NCI-H2227 (cell line): ENCODE data around the gene RGL2.
"Not testable (repeated sequence)": the region's sequence is repeated elsewhere in the genome, so short reads cannot be mapped to it uniquely, and the experiment has no call there.

Source experiments
- DNase-seq: peaks from one replicate; lab custom pipeline; 2025; ENCODE audit not compliant: unreplicated experiment; lab: John Stamatoyannopoulos, UW

Gene RGL2, protein sequence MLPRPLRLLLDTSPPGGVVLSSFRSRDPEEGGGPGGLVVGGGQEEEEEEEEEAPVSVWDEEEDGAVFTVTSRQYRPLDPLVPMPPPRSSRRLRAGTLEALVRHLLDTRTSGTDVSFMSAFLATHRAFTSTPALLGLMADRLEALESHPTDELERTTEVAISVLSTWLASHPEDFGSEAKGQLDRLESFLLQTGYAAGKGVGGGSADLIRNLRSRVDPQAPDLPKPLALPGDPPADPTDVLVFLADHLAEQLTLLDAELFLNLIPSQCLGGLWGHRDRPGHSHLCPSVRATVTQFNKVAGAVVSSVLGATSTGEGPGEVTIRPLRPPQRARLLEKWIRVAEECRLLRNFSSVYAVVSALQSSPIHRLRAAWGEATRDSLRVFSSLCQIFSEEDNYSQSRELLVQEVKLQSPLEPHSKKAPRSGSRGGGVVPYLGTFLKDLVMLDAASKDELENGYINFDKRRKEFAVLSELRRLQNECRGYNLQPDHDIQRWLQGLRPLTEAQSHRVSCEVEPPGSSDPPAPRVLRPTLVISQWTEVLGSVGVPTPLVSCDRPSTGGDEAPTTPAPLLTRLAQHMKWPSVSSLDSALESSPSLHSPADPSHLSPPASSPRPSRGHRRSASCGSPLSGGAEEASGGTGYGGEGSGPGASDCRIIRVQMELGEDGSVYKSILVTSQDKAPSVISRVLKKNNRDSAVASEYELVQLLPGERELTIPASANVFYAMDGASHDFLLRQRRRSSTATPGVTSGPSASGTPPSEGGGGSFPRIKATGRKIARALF

DNA sequence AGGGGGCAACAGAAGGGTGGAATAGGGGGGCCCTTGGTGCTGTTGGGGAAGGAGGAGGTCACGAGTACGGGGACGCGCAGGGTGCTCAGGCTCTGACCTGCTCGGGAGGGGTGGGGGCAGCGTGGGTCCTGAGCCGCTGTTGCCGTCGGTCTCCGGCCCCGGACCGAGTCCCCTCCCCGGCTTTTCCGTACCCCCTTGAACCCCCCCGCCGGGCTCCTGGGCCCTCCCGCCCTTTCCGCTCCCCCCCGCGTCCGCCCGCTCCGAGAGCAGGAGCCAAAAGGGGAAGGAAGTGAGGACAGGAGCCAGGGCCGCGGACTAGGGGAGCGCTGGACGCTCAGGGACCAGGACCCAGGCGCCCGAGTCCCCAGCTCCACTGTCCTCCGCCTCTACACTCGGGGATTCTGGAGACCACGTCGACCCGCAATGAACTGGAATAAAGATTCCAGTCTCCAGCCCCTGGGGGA is at the start of gene RGL2:
TSS of gene RGL2 (minus strand) at position 170 of the 464 bp plus-strand sequence. CDS start 332 bp downstream, outside the sequence.
- DNase-seq = peak; percentile 75

DNA sequence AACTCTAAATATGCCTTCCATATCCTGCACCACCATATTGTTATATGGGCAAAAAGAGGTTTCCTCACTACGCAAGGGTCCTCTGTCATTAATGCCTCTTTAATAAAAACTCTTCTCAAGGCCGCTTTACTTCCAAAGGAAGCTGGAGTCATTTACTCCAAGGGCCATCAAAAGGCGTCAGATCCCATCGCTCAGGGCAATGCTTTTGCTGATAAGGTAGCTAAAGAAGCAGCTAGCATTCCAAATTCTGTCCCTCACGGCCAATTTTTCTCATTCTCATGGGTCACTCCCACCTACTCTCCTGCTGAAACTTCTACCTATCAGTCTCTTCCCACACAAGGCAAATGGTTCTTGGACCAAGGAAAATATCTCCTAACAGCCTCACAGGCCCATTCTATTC is 49.1 kb upstream of the RGL2 start:
- DNase-seq = no peak

DNA sequence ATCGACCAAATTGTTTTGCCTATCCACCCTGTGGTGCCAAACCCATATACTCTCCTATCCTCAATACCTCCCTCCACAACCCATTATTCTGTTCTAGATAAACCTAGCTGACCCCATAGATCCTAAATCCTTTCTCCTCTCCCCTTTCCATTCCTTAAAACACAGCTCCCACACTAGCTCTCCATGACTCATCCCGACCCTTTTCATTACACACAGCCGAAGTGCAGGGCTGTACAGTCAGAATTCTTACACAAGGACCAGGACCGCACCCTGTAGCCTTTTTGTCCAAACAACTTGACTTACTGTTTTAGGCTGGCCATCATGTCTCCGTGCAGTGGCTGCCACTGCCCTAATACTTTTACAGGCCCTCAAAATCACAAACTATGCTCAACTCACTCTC is 48.2 kb upstream of the RGL2 start:
- DNase-seq = not testable (repeated sequence)

DNA sequence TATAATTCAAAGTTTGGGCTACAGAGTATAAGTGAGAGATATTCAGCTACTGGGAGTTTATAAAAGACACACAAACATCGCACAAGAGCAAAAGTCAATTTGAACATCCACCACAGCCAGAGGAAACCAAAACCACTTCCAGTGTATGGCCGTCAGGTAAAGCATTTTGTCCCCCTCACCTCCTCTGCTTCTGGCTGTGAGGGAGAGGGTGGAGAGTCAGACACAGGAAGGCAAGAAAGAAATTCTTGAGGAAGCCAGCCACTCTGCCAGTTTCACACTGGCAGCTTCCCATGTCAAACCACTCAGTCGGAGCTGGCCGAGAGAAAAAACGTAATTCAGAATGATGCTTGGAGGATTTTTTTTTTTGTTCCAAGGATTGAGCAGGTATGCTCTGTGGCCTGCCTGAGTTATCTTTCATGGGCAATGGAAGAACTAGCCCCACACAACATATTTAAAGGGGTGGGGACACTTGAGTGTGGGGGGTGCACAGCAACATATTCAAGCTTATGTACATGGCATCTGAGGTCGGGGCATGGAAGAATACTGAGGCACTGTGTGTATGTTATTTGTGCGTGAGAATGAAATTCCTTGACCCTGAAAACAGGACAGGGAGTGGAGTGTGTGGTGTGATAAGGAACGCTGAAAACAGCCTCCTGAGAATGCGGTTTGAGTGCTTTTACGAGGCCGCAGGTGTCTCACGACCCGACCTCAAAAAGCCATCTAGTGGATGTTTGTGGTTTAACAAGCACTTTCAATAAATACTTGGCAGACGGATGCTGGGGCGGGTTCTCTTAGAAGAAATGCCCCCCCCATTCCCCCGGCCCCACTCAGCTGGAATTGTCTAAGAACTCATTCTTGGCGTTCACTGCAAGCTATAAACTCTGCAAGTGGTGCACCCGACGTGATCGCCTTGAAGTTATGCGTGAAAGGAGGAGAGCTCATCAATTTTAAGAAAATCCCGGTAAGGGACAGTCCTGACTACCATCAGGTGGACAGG is 46.3 kb upstream of the RGL2 start:
- DNase-seq = peak; percentile 89

DNA sequence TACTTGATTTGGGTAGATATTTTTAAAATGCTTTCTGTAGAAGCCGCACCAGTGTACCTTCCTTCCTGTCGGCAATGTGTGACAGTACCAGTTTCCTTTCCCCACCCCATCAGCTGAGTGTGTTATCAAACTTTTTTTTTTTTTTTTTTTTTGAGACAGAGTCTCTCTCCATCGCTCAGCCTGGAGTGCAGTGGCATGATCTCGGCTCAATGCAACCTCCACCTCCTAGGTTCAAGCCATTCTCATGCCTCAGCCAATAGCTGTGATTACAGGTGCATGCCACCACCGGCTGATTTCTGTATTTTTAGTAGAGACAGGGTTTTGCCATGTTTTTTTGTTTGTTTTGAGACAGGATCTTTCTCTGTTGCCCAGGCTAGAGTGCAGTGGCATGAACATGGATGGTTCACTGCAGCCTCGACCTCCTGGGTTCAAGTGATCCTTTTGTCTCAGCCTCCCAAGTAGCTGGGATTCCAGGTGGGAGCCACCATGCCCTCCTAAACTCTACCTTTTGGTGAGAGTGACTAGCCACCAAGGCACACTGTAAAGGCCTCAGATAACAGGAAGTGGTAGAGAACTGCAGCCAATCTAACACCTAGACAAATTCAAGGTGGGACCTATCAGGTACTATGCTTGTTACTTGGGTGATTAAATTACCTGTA is 45.3 kb upstream of the RGL2 start:
- no peak for DNase-seq

DNA sequence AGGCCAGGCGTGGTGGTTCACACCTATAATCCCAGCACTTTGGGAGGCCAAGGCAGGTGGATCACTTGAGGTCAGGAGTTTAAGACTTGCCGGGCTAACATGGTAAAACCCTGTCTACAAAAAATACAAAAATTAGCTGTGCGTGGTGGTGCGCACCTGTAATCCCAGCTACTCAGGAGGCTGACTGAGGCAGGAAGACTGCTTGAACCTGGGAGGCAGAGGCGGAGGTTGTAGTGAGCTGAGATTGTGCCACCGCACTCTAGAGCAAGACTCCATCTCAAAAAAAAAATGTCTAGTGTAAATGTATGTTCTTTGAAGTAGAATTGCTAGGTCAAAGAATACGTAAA is 44.8 kb upstream of the RGL2 start:
- DNase-seq = not testable (repeated sequence)

DNA sequence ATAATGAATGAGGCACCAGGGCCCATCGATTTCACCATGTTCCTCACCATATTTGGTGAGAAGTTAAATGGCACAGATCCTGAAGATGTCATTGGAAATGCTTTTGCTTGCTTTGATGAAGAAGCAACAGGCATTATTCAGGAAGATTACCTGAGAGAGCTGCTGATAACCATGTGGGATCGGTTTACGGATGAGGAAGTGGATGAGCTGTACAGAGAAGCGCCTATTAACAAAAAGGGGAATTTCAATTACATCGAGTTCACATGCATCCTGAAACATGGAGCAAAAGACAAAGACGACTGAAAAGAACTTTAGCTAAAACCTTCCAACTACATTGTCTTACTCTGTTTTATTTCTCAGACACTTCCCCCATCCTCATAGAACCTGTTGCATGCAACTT is 40.5 kb upstream of the RGL2 start:
- DNase-seq = no peak

DNA sequence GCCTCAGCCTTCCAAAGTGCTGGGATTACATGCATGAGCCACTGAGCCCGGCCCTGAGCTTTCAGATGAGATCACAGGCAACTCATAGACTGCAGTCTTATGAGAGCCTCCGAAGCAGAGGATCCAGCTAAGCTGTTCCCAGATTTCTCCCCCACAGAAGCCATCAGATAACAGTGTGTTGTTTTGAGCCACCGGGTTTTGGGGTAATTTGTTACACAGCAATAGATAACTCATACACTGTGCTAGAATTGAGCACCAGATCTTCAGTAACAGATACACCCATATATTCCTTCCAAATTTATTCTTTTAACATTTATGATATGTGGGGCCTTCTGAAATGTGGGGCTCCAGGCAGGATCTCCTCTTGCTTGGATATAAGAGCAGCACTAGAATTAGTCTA is 37.8 kb upstream of the RGL2 start:
- no peak for DNase-seq

DNA sequence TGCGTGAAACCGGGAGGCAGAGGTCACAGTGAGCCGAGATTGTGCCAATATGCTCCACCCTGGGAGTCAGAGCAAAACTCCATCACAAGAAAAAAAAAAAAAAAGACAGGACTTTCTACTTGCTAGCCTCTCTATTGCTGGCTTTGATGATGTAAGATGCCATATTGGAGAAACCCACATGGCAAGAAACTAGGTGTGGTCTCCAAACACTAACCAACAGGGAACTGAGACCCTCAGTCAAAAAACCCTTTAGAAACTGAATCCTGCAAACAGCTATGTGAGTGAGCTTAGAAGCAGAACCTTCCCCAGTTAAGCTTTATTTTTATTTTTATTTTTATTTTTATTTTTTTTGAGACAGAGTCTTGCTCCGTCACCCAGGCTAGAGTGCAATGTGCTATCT is 37.2 kb upstream of the RGL2 start:
- no peak for DNase-seq

DNA sequence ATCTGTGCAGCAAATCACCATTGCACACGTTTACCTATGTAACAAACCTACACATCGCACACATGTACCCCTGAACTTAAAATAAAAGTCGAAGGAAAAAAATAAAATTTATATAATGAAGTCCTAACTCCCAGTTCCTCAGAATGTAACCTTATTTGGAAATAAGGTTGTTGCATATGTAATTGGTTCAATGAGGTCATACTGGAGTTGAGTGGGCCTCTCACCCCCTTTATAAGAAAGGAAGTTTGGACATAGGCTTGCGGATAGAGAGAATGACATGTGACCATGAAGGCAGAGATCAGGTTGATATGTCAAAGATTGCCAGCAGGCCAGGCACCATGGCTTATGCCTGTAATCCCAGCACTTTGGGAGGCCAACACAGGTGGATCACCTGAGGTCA is 34.9 kb upstream of the RGL2 start:
- no peak for DNase-seq

DNA sequence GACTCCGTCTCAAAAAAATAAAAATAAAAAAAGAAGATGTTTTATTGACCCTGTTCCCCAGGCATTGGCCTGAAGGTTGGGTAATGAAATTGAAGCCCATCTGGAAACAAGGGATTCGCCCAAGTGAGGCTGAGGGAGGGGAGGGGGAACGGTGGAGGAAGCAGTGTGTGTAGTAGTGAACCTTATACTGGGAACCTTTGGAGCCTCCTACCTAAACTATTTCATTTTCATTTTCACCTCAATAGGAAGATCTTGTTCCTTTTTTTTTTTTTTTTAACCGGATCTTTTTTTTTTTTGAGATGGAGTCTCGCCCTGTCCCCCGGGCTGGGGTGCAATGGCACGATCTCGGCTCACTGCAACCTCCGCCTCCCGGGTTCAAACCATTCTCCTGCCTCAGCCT is 32.0 kb upstream of the RGL2 start:
- DNase-seq = no peak

DNA sequence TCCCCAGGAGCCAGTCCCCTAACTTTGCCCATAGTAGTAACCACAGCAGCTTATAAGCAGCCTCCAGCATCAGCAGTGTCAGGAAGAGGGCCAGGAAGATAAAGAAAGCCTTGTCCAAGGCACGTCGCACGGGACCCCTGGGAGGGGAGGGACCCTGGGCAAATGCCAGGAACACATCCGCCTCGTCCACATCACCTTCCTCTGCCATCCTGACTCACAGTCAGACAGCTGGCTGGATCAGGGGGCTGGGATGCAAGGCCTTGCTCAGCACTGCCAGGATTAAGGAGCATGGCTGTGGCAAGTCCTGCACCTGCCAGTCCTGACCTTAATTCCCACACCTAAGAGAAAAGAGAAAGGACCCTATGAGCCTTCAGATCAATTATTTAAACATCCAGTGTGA is 30.3 kb upstream of the RGL2 start:
- DNase-seq = no peak

DNA sequence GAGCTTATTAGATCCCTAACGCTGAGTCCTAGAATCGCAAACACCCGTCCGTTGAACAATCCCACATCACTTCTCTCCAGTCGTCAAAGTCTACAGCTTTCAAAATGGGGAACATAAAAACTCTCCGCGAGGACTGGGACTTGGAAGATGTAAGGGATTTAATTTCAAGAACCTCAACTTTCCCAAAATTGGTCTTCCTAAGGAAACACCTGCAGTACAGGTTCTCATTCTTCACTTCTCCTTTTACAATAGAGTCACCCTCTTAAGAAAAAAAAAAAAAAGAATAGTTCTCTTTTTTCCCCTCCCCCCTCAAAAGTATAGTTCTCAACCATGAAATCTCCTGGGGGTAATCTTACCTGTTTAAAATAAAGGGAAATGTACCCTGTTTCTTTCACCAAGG is 25.4 kb upstream of the RGL2 start:
- DNase-seq = peak; percentile 63

DNA sequence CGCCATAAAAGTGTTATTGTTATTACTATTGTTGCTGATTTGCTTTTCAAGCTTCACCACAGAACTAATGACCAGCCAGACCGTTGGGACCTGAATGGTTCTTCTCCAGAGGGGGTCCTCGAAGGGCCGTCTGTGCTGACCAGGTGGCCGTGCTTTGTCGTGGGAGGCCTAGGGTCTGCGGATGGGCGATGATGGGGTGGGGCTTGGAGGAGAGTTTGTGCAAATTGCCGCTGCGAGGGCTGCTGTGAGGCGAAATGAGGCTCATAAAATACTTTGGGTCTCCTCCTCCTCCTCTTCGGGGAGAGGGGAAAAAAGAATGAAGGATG is 24.8 kb upstream of the RGL2 start:
- peak; percentile 78 for DNase-seq

DNA sequence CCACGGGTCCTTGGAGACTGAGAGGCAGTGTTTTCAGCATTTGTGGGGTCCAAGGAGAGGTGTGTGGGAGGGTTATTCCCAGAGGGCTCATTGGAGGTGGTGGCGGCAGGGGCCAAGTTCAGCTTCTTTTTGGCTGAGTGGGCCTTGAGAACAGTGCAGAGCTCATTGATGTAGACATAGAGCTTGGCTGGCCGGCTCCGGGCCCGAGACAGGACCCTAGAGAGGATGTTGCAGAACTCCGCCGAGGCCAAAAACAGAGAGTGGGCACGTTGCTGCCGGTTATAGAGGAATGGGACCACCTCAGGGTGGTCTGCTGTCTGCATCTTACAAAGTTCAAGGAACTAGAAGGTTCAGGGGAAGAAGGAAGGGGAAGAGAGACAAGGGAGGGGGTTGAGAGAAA is 22.5 kb upstream of the RGL2 start:
- no peak for DNase-seq

DNA sequence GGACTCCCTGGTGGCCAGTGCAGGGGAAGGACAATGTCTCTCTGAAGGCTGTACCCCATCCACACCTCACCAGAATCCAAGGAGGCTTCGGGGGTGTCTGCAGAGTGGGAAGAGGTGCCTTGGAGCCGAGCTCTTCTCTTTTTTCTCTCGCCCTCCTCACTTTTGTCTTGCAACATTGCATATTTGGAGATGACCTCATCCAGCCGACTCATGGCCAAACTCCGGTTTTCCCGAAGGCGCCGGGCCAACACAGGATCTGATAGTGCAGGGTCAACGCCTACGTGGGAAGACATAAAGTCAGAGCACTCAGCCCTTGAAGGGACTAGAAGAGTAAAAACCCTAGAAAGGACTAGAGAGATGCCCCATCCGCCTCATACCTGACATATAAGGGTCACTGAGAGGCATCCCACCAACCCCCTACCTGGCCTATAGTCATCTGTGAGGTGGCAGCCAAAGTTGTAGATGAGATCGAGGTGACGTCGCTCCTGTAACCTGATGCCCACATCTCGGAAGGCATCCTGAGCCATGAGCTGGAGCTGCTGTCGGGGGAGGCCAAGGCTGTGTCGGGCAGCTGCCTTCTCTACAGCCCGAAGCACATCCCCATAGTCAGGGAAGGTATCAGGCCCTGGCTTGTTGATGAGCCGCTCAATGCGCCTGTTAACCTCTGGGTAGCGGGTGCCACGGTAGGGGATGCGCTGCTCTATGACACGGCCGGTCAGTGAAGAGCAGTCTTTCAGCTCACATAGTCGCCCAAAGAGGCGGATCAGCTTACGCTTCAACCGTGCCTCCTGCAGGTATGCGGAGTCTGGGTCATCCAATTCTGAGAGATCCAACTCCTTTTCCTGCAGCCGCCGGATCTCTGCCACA is 21.8 kb upstream of the RGL2 start:
- no peak for DNase-seq

DNA sequence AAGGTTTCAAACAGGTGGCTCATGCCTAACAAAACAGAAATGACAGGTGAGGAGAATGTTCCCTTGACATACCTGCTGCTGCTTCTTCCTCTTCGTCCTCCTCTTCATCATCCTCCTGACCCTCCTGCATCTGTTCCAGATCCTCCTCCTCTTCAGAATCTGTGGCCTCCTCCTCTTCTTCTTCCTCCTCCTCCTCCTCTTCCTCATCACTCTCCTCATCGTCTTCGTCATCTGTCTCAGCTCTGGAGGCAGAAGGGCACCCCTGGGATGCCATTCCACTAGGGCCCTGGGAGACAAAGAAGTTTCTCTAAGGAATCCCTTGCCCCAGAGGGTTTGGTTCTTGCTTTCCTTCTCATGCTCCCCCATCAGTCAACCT is 21.2 kb upstream of the RGL2 start:
- no peak for DNase-seq

DNA sequence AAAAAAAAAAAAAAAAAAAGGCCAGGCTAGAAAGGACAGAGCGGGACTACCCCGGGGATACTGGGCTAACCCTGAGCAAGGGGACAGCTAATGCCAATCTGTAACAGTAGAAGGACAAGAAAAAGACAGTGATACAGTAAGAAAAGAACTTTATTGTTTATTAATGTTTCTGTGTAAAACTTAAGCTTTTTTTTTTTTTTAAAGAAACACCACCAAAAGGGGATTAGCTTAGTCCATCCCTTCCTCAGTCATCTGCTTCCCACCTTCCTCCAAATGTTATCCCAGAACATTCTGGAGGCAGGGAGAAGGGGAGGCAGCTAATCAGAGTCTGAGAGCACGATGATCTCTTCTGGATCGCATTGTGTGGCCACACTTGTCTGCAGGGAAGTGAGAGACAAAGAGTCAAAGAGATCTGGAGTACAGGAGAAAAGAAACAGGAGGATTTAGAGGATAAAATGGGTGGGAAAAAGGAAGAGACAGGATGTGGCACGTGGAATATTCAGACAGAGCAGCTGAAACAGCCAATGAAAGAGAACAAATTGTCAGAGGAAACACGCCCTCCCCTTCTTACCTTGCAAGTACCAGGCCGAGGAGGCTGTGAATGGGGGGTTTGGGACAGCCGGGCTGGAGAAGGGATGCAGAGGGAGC is 19.8 kb upstream of the RGL2 start:
- DNase-seq = no peak

DNA sequence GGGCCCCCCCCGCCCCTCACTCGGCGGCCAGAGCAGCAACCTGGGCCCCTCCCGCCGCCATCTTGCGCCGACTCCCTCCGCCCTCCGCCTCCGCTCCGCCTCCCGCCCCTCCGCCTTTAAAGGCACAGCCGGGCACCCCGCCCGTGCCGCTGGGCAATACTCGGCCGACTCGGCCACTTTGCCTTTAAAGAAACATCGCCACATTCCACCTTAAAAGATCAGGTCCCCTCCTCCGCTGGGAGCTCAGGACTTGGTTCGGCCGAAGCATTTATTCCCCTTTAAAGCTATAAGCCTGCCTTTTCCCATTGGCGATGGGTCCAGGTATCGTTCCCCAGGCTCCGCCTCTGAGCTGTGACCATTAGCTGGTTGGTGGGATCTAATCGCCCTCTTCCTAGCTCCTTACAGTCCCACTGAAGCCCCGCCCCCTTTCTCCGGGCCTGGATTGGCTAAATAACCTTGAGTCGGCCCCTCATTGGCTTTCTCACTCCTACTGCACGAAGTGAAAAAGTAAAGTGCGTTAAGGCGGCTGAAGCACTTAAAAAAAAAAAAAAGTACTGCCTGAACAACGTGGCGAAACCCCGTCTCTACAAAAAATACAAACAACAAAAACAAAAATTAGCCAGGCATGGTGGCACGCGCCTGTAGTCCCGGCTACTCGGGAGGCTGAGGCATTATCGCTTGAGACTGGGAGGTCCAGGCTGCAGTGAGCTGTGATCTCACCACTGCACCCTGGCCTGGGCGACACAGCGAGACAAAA is 19.1 kb upstream of the RGL2 start, which contains the start of gene ZBTB22:
TSS of gene ZBTB22 (minus strand) at position 76 of the 757 bp plus-strand sequence. CDS start 828 bp downstream, outside the sequence.
- peak; percentile 99 for DNase-seq
